ENCODE measurements around the gene GPR141.

The GPR141 gene

GRCh38 chr7:37782166-37782565, 98.6 kb downstream of the GPR141 start:
- Histone ChIP-seq H3K9me3 (no peaks in the 10 kb centered on the region), H3K36me3 (no peaks in the 10 kb centered on the region), H3K4me1 (ENCODE audit: control insufficient read depth in 1 of 2, insufficient read depth in 1 of 2, low read depth in 1 of 2, low read length in 1 of 2) (peaks cover 9 to 17% of the 10 kb centered on the region in 2 experiments), H3K27me3 (no peaks in the 10 kb centered on the region), H3K4me3 (ENCODE audit: low read depth in 1 of 2, low read length in 1 of 2) (no peak overlapping the region), H3K27ac (no peak overlapping the region)
- TF ChIP-seq CTCF (IDR thresholded peaks at IDR 0.05), result no peak

GRCh38 chr7:37784015-37784414, 100.4 kb downstream of the GPR141 start:
- Histone ChIP-seq H3K27ac (no peak overlapping the region), H3K9me3 (no peaks in the 10 kb centered on the region), H3K27me3 (no peaks in the 10 kb centered on the region), H3K4me3 (ENCODE audit: low read depth in 1 of 2, low read length in 1 of 2) (no peak overlapping the region), H3K36me3 (no peaks in the 10 kb centered on the region), H3K4me1 (ENCODE audit: control insufficient read depth in 1 of 2, insufficient read depth in 1 of 2, low read depth in 1 of 2, low read length in 1 of 2) (peaks cover 12 to 24% of the 10 kb centered on the region in 2 experiments)
- TF ChIP-seq CTCF (IDR thresholded peaks at IDR 0.05), result no peak

DNA sequence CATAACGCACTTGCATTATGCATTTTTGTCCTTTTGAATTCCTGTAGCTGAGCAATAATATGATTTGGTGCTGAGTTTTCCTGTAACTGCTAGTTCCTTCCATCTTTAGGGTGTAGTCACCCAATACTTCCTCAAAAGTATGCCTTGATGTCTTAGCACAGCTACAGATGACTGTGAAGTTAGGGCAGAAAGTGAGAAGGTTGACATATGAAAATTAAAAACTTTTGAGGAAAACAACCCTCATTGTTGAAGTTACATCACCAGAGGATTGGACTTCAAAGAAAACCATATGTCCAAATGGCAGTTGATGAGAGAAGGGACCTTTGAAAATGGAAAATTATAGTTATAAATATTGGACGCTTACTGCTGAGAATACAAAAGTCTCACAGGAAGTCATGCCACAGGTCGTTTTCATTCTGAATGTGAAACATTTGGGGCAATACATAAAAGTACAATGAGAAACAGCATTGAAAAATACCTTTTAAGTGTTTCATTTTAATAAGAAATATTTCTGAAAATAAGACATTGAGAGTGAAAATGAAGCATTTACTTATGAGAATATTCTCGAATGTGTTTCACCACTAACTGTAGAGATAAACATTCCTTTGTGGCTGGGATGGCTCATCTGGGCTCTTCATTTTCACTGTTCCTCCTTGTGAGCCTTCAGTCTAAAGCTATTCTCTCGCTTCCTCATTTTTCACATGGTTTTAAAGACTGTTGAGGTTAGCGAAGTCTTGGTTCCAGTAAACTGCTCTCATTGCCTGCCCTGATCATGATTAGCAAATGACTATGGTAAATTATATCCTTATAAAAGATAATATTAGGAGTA, 103.4 kb downstream of the GPR141 start:
- no peak overlapping the region for H3K4me3 ChIP-seq (ENCODE audit: low read depth in 1 of 2, low read length in 1 of 2)
- H3K4me1 ChIP-seq (ENCODE audit: control insufficient read depth in 1 of 2, insufficient read depth in 1 of 2, low read depth in 1 of 2, low read length in 1 of 2), result peaks cover 12 to 17% of the 10 kb centered on the region in 2 experiments
- peak overlapping the region; percentile 58 for H3K27ac ChIP-seq
- H3K36me3 ChIP-seq, result no peaks in the 10 kb centered on the region
- H3K9me3 ChIP-seq, result no peaks in the 10 kb centered on the region
- no peaks in the 10 kb centered on the region for H3K27me3 ChIP-seq
- no peak for TF ChIP-seq CTCF (IDR thresholded peaks at IDR 0.05)

Data from neutrophil (primary cell).